GM19239 (cell line): Measurements from ENCODE around the gene ADGRV1.

Experiments
- DNase-seq: peaks from one replicate; pipeline ENCODE4 v3.0.0; 2011; ENCODE audit warnings: low spot score; ENCODE audit not compliant: insufficient read length
- FAIRE-seq: peaks from 2 replicates; lab custom pipeline; 2011; peaks lifted over from hg19 to GRCh38; lab: Jason Lieb, UNC

Gene ADGRV1

DNA sequence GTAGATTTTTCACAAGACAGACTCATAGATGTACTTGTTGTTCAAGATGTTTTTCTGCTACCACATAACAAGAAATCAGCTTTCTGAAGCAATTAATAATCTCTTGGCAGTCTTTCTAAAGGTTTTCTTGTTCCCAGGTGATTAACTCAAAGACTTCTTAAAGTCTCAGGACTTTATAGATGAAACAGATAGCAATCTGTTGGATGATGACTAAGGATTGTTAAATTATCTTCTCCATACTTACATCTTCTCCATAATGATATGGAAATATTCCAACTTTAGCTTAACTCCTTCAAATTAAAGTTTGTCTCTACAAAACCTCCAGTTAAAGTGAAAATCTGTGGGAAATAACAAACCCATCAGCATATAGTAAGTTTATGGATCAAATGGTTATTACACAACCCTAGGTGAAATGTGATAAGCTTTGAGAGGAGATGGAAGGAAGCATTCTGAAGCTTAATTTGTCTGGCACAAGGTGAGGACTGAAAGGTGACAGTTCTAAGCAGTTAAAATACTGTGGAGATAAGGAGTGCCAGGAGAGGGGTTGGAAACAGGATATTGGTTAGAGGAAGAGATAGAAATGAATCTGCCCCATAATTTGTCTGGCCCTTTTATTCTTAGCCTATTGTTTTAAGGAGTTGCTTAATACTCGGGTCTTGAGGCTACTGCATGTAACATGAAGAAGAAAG is 326.7 kb downstream of the ADGRV1 start:
- FAIRE-seq (no peak), DNase-seq (no peak)

- FAIRE-seq = no peak
- no peak for DNase-seq
Observed at GRCh38 chr5:90886381-90886780, 327.8 kb downstream of the ADGRV1 start.

DNA sequence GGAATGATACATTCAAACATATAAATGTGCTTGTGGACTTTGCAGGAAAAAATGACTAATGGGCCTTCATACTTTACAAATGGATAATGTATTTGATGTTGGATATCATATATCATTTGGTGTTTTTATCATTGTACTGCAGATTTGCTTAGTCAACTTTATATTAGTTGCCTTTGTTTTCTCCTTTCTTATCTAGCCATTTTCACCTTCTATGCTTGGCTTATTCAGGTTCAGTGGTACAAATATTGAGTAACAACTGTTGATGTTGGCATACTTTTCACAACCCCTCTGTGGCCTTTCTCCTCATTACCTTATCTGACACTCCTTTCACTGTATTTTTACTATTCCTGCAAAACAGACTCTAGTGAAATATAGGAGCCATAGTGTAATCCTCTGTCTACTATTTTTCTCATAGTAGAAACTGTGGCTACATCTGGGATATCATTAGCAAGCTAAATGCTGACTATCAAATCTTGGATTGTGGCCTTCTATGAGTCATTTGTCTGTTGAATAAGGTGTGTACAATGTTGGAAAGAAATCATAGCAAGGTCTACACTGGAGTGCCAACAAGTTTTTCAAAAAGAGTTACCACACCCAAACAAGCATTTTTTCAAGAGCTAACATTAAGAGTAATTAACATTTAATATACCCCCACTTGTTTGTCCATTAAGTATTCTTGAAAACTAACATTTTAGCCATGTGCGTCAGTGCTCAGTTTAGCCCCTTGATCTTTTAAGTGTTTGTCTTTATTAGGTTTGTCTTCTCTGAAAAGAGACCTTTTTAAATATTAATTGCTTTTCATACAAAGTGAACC is 330.1 kb downstream of the ADGRV1 start:
- FAIRE-seq (no peak), DNase-seq (no peak)

GRCh38 chr5:90889325-90889600 is 330.7 kb downstream of the ADGRV1 start:
- no peak for FAIRE-seq
- DNase-seq = no peak

GRCh38 chr5:90890180-90890579 is 331.6 kb downstream of the ADGRV1 start:
- FAIRE-seq = no peak
- no peak for DNase-seq

DNA sequence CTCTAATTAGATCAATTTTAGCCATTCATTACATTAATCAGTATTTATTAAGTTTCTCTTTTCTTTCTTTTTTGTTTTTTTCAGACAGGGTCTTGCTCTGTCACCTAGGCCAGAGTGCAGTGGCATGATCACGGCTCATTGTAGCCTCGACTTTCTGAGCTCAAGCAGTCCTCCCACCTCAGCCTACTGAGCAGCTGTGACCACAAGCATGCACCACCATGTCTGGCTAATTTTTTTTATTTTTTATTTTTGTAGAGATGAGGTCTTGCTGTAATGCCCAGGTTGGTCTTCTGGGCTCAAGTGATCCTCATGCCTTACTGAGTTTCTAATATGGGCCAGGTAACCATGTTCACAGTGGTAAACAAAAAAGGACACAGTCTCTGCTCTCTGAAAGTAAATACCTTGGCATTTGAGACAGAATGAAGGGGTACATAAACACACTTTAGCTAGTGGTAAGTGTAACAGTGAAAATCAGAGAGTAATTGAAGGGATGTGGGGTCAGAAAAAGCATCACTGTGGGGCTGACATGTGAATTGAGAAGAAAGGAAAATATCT is 336.3 kb downstream of the ADGRV1 start:
- FAIRE-seq = no peak

DNA sequence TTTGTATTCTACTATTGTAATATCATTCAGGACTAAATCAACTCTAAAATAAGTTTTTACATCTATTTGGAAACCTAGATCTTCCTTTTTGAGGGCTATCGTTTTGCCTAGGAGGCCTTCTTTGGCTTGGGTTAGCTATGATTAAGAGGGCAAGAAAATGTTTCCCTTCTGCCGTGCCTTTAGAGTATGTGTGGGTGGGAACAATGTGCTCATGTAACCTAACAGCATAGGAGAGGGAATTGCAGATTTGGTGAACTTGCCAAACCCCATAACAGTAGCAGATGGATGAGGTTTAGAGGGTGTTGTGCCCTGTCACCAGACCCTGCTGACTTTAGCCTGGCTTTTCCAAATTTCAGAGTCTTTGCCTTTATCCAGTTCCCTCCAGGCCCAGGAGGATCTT is 339.0 kb downstream of the ADGRV1 start:
- FAIRE-seq = no peak
- no peak for DNase-seq

More for the DNA sequence above, 336.3 kb downstream of the ADGRV1 start:
- no peak for DNase-seq

DNA sequence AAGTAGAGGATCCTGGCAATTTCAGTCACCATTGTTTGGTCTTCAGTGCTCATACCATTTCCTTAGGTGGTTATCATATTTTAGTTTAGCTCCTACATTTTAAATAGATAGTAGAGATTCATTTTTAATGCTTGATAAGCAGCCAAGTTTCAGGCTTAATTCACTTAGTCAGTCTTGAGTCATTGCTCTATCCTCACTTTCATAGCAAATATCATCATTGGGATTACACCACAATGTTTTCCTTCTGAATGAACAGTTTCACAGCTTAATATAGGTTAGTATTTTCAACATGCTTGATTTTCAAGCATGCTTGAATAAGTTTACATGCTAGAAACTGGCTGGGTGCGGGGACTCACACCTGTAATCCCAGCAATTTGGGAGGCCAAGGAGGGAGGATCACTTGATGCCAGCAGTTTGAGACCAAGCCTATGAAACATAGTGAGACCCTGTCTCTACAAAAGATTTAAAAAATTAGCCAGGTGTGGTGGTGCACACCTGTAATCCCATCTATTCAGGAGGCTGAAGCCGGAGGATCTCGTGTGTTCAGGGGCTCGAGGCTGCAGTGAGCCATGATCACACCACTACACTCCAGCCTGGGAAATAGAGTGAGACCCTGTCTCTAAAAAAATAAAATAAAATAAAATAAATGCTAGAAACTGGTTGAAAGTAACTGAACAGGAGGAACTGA is 339.9 kb downstream of the ADGRV1 start:
- FAIRE-seq (no peak), DNase-seq (no peak)

- FAIRE-seq = no peak
- DNase-seq = no peak
Observed at GRCh38 chr5:90899014-90899604, 340.5 kb downstream of the ADGRV1 start.

GRCh38 chr5:90901261-90901660 is 342.7 kb downstream of the ADGRV1 start:
- FAIRE-seq (no peak), DNase-seq (no peak)

DNA sequence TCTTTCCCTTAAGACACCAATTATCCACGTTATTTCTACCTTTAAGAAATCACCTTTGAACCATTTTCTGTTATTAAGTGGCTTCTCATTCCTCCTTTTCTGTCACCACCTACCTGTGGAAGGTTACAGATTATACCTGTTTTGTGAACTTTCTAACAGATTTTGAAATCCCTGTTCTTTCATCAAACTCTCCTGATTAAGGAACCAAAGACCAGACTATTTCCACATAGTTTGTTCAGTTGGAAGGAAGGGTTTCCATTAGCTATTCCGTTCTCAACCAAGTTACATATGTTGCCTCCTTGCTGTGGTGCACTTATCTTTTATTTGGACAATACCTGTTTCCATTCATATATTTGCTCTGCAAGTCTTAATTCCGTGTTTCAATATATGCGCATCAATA is 343.6 kb downstream of the ADGRV1 start:
- no peak for DNase-seq
- no peak for FAIRE-seq

GRCh38 chr5:90902651-90903386 is 344.2 kb downstream of the ADGRV1 start:
- FAIRE-seq (no peak), DNase-seq (no peak)

DNA sequence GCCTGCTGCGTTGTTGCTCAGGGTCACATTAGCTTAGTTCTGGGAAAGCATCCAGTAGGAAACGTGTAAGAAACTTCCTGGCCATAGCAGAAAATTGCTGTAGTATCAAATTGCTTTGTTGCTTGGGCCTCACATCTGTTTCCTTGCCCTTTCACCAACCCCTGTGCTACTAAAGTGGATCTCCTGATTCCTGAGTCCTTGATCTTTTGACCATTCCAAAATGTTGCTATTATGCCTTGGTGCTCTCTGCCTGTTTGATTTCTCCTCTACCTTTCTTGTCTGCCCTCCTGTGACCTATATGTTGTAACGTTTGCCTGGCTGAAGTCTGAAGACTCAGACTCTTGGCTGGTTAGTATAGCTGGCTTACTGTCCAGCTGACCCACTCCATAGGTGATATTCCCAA is 350.5 kb downstream of the ADGRV1 start:
- FAIRE-seq (no peak), DNase-seq (no peak)

DNA sequence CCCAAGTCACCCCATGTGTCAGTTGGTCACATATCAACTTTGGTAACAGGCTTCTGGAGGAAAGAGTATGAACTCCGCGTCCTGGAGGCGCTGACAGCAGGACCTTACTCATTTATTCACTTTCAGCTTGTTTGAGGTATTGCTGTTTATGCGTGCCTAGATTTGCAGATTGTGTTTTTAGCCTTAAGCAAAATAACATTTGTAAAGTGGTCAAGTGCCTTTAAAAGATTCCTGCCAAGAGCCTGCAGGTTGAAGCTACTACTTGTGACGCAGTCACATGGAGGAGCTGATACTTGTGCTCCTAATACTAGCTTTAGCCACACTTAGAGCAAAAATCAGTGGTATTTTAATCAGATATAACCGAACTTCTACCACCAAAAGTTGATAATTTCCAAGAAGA is 351.3 kb downstream of the ADGRV1 start:
- DNase-seq (no peak), FAIRE-seq (no peak)

GRCh38 chr5:90911169-90911568 is 352.6 kb downstream of the ADGRV1 start:
- no peak for FAIRE-seq
- DNase-seq = no peak

- no peak for DNase-seq
- no peak for FAIRE-seq
Observed at GRCh38 chr5:90912476-90912875, 353.9 kb downstream of the ADGRV1 start.

- FAIRE-seq = no peak
- no peak for DNase-seq
Observed at GRCh38 chr5:90915393-90915792, 356.8 kb downstream of the ADGRV1 start.

- FAIRE-seq (no peak), DNase-seq (no peak)
Observed at GRCh38 chr5:90916947-90917800, 358.6 kb downstream of the ADGRV1 start.
